CD1c-positive myeloid dendritic cell (primary cell): ENCODE results near the gene CARD16.
A peak's percentile ranks its signal among the peaks of the same experiment; 100 is the strongest.
"Not testable (repeated sequence)": the region's sequence is repeated elsewhere in the genome, so short reads cannot be mapped to it uniquely, and the experiment has no call there.

ENCODE experiments used
- DNase-seq: peaks from one replicate; pipeline ENCODE4 v3.0.0-alpha.2; 2016; ENCODE audit errors: extremely low spot score

The CARD16 gene

DNA sequence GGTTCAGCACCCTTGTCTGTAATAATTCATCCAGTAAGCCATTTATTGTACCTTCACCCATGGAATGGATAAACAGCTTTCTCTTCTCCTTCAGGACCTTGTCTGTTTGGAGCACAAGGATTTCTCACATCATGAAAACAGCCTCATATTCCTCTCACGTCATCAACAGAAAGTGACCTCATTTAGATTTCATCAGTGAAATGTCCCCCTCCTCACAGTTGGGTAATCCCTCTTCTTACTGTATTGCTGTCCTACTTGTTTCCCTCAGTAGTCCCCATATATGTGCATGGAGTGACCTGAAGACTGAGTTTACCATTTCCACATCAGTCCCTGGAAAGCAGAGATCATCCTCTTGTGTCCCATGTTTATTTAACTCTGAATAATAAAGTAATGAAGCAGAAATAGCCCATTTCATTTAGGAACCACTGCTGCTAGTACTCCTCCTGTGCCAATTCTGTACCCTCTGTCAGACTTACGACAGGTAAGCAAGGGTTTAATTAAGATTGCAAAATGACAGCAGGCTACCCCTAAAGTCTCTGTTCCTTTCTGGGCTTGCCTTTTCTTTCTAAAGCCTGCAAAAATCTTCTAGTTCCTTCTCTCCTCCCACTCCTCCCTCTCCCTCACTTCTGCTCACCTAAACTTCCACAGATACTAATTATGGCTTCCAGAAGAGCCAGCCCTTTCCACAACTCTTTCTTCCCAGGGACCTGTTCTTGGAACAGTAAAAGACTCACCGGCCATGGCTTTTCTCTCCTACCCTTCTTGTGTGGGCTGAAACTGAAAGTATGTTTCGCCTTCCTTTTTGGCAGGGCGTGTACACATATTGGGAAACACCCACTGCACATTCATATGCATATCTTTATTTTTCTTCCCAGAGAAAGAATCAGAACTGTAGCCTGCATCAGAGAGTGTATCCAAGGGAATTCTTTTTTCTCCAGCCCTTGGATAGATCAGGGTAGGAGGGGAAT, at the start of gene CARD16:
TSS of gene CARD16 (minus strand) at position 779 of the 968 bp plus-strand sequence. CDS start at position 741, 38 bp downstream.
- DNase-seq = peak; percentile 73

DNA sequence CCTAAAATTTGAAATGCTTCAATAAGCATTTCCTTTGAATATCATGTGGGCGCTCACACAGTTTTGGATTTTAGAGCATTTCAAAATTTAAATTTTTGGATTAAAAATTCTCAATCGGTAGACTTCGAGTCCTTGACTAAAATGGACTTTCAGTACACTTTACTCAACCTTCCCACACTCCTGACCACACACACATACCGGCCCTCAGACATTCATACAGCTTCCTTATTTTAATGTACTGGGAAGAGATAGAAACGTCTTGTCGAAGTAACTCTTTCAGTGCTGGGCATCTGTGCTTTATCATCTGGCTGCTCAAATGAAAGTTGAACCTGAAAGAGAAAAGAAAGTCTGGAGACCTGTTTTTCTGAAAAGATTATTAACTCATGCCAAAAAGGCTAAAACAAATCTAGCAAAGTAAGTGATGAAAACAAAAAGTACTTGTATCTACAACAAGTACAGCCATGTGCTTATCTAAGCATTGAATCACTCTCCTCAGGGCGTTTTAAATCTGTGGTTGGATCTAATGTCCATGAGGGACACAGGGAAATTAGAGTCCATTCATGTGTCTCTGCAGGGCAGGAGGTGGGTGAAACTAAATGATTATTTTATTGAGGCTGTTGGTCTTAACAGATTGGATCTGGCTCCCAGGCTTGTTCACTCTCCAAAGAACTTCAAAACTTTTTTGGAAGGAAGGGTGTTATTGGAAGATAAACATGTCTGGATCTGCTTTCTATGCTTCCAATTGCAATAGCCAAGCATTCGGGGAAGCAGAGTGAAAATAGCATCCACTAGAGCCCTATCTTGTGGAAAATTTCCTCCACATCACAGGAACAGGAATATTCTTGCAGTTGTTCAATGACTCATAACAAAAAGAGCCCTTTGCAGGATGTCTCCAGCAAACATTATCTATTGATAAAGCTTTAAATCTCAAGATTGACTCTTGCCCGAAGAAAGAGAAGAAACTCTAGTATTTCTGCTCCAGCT, 47.4 kb upstream of the CARD16 start:
- DNase-seq = peak; percentile 49

DNA sequence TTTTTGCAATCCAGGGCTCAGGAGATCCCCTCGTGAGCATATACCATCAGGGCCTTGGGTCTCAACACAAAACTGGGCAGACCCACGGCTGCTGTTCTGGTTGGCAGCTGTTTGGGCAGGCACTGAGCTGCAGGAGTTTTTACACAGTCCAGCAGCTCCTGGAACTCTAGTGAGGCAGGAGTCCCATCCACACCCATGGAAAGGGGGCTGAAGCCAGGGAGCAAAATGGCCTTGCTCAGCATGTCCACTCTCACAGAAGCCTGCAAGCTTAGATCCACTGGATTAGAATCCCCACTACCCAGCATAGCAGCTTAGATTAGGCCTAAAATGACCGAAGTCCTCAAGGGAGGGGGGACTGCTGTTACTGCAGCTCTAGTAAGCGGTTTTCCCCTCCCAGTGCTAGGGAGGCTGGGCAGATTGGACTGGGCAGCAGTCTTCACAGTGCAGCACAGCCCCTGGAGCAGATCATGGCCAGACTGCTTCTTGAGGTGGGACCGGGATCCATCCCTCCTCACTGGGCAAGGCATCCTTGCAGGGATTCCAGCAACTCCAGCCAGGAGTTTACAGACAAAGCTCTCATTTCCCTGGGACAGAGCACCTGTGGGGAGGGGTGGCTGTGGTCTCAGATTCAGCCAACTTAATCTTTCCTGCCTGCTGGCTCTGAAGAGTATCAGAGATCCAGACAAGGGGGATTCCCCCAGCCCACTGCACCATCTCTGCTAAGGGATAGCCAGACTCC, 36.4 kb upstream of the CARD16 start:
- no peak for DNase-seq

DNA sequence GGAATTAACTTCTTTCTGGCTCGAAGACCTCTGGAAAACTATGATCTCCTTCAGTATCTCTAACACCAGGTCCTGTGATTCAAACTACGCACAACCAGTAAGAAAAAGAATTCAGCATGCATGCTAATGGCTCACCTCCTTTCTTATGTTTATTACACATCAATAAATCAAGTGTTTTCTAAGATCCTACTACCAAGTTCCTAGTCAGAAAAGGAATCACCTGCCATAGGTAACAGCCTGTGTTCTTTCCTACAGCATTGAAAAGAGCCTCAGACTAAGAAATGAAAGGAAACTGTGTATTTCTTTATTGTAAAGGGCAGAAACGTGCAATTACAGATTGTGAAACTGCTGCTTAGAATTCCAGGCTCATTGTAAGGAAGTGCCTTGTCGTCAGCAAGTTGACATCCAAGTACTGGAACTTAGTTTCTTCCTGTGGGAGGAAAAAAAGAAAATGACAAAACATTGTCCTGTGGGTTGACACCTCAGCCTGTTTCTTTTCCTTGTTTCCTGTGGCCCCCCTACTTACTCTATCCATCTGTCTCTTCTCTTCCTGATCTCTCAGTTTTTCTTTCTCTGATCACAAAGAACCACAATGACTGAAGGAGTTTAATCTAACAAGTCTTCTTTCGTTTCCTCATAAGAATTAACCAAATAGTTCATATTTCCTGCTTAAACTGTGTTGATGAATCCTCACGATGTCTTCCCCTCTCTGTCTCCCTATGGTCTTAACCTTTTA, 35.2 kb upstream of the CARD16 start:
- DNase-seq = not testable (repeated sequence)

DNA sequence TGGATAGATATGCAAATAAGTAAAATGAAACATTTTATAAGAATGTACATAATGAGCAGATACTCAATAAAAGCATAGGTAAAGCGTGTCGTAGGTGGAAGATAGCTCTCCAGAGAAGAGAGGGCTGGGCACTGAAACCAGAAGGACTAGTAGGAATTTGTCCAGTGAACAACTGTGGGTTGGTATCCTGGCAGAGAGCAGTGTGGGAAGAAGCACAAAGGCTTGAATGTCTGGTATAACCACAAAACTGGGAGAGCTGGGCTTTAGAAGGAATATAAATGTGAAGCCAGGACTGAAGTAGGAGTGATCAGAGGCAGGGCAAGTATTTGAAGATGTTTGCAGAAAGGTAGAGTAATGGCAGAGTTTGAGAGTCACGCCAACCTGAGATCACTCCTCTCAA, 33.1 kb upstream of the CARD16 start:
- no peak for DNase-seq

DNA sequence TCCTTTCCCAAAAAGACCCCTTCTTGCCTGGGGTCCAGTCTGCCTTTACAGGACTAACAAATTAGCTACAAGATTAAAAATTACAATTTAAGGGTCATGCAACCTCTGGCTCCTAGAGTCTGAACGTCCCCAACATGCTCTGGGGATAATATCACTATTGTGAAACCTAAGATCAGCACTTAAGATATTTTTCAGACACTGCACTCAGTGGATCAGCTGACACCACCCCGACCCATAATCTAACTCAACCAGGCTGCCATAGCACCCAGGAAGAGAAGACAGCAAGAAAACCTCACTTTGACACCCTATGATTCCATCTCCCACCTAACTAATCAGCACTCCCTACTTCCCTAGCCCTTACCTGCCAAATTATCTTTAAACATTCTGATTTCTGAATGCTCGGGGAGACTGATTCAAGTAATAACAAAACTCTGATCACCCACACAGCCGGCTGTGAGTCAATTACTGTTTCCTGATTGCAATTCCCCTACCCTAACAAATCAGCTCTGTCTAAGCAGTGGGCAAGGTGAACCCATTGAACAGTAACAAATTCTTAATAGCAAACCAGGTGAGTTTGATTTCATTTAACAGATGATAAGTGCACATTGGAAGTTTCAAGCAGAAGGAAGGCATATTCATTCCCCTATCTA, 32.1 kb upstream of the CARD16 start:
- not testable (repeated sequence) for DNase-seq

DNA sequence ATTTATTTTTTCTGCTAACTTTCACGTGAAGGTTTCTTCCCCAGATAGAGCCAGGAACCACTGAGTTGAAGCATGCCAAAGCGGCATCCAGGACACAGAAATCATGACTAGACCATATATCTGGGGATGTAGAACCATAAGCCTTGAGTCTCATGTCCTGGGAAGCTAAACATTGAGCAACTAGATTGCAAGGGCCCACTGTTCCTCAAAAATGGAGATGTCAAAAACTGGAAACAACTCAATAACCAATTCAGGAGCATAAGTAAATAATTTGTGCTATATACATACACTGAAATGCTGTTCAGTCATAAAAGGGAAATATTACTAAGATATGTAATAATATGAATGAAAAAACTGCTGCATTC, 29.0 kb upstream of the CARD16 start:
- peak; percentile 6 for DNase-seq

DNA sequence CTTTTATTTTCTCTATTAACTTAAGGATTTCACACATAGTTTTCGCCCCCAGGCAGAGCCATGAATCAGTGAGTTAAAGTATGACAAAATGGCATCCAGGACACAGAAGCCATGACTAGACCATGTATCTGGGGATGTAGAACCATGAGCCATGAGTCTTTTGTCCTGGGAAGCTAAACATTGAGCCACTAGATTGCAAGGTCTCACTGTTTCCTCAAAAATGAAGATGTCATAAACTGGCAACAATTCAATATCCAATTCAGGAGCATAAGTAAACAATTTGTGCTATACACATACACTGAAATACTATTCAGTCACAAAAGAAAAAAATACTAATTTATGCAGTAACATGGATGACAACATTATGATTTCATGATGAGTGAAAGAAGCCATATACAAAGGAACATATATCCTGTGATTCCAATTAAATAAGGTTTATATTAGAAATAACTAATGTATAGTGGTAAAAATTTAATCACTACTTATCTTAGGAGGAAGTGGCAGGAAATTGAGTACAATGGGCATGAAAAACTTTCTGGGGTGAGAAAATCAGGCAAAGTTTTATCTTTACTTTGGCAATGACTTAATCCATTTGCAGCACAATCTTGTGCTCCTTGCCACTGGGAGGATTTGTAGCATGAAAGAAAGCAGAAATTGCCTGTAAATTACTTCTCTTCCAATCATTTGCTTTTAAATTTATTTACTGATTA, 28.5 kb upstream of the CARD16 start:
- no peak for DNase-seq

DNA sequence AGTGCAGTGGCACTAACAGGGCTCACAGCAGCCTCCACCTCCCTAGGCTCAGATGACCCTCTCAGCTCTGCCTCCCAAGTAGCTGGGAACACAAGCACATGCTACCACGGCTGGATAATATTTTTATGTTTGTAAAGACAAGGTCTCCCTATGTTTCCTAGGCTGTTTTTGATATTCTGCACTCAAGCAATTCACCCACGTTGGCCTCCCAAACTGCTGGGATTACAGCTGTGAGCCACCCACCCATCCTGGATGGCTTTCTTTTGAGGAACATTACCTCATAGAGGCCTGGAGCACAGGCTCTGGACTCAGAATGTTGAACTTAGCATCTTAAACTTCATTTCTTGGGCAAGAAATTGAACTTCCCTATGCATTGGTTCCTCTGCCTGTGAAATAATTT, 26.9 kb upstream of the CARD16 start:
- DNase-seq = not testable (repeated sequence)

DNA sequence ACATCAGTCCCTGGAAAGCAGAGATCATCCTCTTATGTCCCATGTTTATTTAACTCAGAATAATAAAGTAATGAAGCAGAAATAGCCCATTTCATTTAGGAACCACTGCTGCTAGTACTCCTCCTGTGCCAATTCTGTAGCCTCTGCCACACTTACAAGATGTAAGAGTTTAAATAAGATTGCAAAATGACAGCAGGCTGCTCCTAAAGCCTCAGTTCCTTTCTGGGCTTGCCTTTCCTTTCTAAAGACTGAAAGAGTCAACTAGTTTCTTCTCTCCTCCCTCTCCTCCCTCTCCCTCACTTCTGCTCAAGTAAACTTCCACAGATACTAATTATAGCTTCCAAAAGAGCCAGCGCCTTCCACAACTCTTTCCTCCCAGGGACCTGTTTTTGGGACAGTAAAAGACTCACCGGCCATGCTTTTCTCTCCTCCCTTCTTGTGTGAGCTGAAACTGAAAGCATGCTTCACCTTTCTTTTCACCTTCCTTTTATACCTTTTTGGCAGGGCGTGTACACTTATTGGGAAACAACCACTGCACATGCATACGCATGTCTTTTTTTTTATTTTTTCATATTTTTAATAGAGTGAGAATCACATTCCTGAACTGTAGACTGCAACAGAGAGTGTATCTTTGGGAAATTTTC, 26.1 kb upstream of the CARD16 start:
- peak; percentile 11 for DNase-seq

DNA sequence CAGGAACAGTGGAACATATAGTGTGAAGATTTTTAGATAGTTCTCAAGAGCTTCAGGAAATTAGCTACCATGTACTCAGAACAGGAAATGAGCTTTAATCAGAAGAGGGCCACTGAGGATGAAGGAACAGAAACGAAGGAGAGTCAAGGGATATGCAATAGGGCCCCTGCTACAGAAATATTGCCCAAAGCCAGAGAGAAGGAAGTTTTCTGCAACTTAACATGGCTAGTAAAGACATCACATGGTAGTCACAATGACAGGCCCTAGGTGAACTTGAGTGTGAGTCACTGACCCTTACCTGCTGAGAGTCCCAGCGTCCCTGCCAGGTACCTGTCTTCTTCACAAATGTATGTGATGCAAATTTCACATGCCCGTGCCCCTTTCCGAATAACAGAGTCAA, 25.2 kb upstream of the CARD16 start:
- peak; percentile 43 for DNase-seq

DNA sequence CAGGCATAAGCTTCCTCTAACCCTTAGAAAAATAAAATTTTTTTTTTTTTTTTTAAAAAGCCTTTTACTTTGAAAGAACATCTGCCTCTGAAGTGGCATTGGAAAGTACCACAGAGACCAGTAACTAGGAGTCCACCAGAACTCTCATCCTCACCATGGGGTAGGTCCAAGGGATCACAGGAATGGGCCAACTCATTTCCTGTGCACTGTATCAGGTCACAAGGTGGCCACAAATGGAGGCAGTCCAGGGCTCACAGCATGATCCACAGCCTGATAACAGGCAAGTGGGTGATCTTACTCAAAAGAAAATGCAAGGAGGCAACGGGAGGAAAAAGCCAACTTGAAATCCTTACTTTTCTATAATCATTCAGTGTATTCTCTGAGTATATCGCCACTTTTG, 24.6 kb upstream of the CARD16 start:
- not testable (repeated sequence) for DNase-seq

DNA sequence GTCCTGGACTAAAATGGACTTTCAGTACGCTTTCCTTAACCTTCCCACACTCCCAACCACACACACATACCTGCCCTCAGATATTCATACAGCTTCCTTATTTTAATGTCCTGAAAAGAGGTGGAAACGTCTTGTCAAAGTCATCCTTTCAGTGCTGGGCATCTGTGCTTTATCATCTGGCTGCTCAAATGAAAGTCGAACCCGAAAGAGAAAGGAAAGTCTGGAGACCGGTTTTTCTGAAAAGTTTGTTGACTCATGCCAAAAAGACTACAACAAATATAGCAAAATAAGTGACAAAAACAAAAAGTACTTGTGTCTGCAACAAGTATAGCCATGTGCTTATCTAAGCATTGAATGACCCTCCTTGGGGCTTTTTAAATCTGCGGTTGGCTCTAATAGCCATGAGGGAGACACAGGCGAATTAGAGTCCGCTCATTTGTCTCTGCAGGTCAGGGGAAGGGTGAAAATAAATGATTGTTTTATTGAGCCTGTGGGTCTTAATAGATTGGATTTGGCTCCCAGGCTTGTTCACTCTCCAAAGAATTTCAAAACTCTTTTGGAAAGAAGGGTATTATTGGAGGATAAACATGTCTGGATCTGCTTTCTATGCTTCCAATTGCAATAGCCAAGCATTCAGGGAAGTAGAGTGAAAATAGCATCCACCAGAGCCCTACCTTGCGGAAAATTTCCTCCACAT, 18.3 kb upstream of the CARD16 start:
- DNase-seq = not testable (repeated sequence)

DNA sequence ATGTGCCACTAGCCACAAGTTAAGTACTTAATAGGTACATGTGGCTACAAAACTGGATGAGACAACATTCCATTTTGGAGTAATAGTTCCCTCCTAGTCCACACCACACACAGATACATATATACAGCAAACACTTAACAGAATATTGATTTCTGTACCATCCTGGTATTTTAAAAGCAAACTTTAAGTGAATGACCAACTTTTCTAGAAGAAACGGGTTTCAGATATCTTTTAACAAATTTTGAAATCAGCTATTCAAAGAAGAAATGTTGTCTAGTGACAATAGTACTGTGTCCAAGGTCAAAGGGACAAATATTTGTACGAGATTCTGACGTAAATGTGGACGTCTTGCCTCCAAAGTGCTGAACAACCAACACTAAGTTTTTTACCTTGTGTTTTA, 12.3 kb upstream of the CARD16 start:
- DNase-seq = no peak

DNA sequence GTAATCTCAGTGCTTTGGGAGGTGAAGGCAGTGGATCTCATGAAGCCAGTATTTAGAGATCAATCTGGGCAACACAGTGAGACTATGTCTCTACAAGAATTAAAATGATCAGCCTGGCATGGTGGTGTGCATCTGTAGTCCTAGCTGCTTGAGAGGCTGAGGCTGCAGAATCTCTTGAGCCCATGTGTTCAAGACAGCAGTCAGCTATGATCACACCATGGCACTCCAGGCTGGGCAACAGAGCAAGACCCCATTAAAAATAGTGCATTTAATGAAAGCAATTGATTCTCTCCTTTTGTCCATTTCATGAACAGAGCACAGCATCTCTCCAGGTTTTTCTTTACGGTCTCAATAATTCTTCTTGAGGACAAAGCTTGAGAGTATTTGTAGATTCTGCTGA, 11.3 kb upstream of the CARD16 start:
- DNase-seq = no peak

DNA sequence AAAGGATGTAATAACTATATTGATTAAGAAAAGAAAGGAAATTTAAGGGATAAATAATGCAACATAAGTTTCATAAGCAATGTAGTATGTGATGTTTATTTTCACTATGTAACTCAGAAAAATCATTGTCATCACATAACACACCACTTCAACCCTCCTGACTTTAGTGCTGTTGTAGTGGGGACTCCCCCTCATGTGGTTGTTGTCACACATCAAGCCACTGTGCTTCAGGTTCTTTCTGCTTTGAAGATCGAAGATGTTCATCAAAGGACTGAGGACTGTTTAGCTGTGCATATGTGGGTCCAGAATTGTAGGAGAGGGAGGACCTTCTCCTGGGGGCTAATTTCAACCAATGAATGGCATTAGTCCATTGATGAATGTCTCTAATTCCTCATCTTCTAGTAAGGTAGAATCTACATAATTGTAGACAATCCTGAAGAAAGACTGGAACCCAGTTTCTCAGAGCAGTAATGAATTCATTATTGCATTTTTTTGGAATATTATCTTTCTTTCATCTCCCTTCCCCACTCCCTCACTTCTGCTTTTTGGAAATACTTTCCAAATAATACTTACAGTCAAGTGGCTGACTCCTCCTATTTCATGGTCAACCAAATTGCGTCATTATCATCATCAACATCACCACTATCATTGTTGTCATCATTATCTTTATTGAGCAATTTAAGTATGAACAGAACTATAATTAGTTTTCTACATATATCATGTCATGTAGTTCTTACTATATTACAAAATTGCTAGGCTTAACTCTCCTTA, 9.8 kb upstream of the CARD16 start:
- DNase-seq = no peak

DNA sequence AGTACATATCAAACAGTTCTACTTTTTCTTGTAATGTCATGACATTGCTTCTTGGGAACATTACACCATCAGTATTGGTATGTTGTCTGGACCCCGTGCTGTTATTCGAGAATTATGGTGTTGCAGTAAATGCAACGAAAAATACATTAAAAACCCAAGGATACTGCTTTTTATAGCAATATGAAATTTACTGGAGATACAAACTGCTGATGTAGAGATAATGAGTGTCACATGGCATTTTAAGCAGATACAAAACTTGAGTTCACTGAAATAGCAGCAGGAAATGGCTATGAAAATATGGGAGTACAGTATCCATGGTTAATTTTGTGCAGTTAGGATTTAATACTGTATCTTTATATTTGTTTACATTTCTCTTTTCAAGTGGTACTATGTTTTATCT, 7.4 kb upstream of the CARD16 start:
- DNase-seq = no peak

DNA sequence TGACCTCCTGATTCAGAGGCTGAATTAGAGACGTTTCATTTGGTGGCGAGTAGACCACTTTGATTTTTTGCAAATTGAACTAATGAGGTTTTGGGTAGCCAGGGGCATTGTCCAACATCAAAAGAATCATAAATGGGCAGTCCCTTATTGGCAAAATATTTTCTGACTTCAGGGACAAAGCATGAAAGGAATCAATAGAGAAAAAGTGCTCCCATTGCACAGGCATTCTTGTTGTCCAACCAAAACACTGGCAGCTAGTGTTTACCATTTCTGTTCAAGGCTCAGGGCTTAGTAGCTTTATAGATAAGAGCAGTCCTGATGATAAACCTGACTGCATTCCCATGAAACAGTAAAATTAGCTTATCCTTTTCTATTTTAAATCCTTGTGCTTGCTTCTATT, 6.4 kb upstream of the CARD16 start:
- DNase-seq = no peak
